ACC112 (cell line): ENCODE results near the gene MRFAP1L1.

Experiments used
- H2AFZ ChIP-seq: fragments of 200-600 bp; sonication (generic); one replicate; pipeline ENCODE4 v1.6.0; 2017; ENCODE audit warnings: antibody characterized with exemption, low read length; ENCODE audit not compliant: unreplicated experiment
- H3K27ac ChIP-seq: fragments of 200-600 bp; sonication (generic); 2 replicates; pipeline ENCODE4 v1.5.1; 2014; ENCODE audit warnings: low read depth, mild to moderate bottlenecking, antibody characterized with exemption, low read length, moderate library complexity
- H3K27me3 ChIP-seq: fragments of 200-600 bp; sonication (generic); 2 replicates; pipeline ENCODE4 v1.6.1; 2014; ENCODE audit warnings: mild to moderate bottlenecking, antibody characterized with exemption, low read length, moderate library complexity, mixed read lengths; ENCODE audit not compliant: insufficient read depth
- H3K36me3 ChIP-seq: fragments of 200-600 bp; sonication (generic); 2 replicates; pipeline ENCODE4 v1.6.1; 2016; ENCODE audit warnings: mild to moderate bottlenecking, antibody characterized with exemption, low read length, moderate library complexity, mixed read lengths; ENCODE audit not compliant: insufficient read depth
- H3K4me1 ChIP-seq: fragments of 200-600 bp; sonication (generic); one replicate; pipeline ENCODE4 v1.6.1; 2016; ENCODE audit warnings: low read length, mixed read lengths; ENCODE audit not compliant: insufficient read depth, unreplicated experiment, control insufficient read depth
- H3K4me3 ChIP-seq: fragments of 200-600 bp; sonication (generic); 2 replicates; pipeline ENCODE4 v1.5.1; 2014; ENCODE audit warnings: mild to moderate bottlenecking, low read depth, low read length
- H3K79me2 ChIP-seq: fragments of 200-600 bp; sonication (generic); one replicate; pipeline ENCODE4 v1.6.0; 2016; ENCODE audit warnings: low read length; ENCODE audit not compliant: control insufficient read depth, unreplicated experiment, insufficient read depth

MRFAP1L1 gene

GRCh38 chr4:6688879-6689505 is 20.7 kb downstream of the MRFAP1L1 start:
- Histone ChIP-seq H3K4me3 (peak overlapping the region; percentile 42), H3K79me2 (no peaks in the 10 kb centered on the region), H3K36me3 (no peaks in the 10 kb centered on the region), H3K27me3 (no peaks in the 10 kb centered on the region), H2AFZ (peak overlapping the region; percentile 96), H3K4me1 (peaks cover 23% of the 10 kb centered on the region), H3K27ac (peak overlapping the region; percentile 60)

GRCh38 chr4:6687947-6688878 is 21.5 kb downstream of the MRFAP1L1 start:
- peak overlapping the region; percentile 60 for H3K27ac ChIP-seq
- peak overlapping the region; percentile 42 for H3K4me3 ChIP-seq
- H3K27me3 ChIP-seq: no peaks in the 10 kb centered on the region
- peak overlapping the region; percentile 96 for H2AFZ ChIP-seq
- peaks cover 23% of the 10 kb centered on the region for H3K4me1 ChIP-seq
- H3K79me2 ChIP-seq: no peaks in the 10 kb centered on the region
- H3K36me3 ChIP-seq: no peaks in the 10 kb centered on the region

GRCh38 chr4:6686104-6686787 is 23.4 kb downstream of the MRFAP1L1 start:
- Histone ChIP-seq H3K4me3 (no peak overlapping the region), H3K27me3 (no peaks in the 10 kb centered on the region), H2AFZ (no peak overlapping the region), H3K36me3 (no peaks in the 10 kb centered on the region), H3K79me2 (no peaks in the 10 kb centered on the region), H3K27ac (no peak overlapping the region), H3K4me1 (peaks cover 23% of the 10 kb centered on the region)

GRCh38 chr4:6684656-6685055 is 25.0 kb downstream of the MRFAP1L1 start:
- Histone ChIP-seq H3K36me3 (no peaks in the 10 kb centered on the region), H3K4me1 (peaks cover 17% of the 10 kb centered on the region), H3K4me3 (no peak overlapping the region), H3K27me3 (no peaks in the 10 kb centered on the region), H2AFZ (no peak overlapping the region), H3K79me2 (no peaks in the 10 kb centered on the region), H3K27ac (no peak overlapping the region)

- Histone ChIP-seq H2AFZ (no peak overlapping the region), H3K79me2 (no peaks in the 10 kb centered on the region), H3K27me3 (no peaks in the 10 kb centered on the region), H3K4me1 (peaks cover 1% of the 10 kb centered on the region), H3K36me3 (no peaks in the 10 kb centered on the region), H3K4me3 (no peak overlapping the region), H3K27ac (no peak overlapping the region)
These were observed 26.6 kb downstream of the MRFAP1L1 start for GRCh38 chr4:6682862-6683590.

- no peak overlapping the region for H3K27ac ChIP-seq
These were observed 28.5 kb downstream of the MRFAP1L1 start for GRCh38 chr4:6681191-6681590.

GRCh38 chr4:6680372-6681034 is 29.2 kb downstream of the MRFAP1L1 start:
- no peaks in the 10 kb centered on the region for H3K27me3 ChIP-seq
- H3K79me2 ChIP-seq: peaks cover 18% of the 10 kb centered on the region
- no peak overlapping the region for H2AFZ ChIP-seq
- H3K36me3 ChIP-seq: peaks cover 6% of the 10 kb centered on the region; the same call in 1 of the 2 replicates
- H3K27ac ChIP-seq: no peak overlapping the region
- no peak overlapping the region for H3K4me3 ChIP-seq
- peaks cover 19% of the 10 kb centered on the region for H3K4me1 ChIP-seq

More at GRCh38 chr4:6681191-6681590, 28.5 kb downstream of the MRFAP1L1 start:
- H3K4me3 ChIP-seq: no peak overlapping the region
- H3K4me1 ChIP-seq: peaks cover 12% of the 10 kb centered on the region
- peaks cover 11% of the 10 kb centered on the region for H3K79me2 ChIP-seq
- H3K27me3 ChIP-seq: no peaks in the 10 kb centered on the region
- H3K36me3 ChIP-seq: peaks cover under 1% of the 10 kb centered on the region; the same call in 1 of the 2 replicates
- no peak overlapping the region for H2AFZ ChIP-seq

- Histone ChIP-seq H3K27me3 (no peaks in the 10 kb centered on the region), H3K4me1 (peaks cover 26% of the 10 kb centered on the region), H3K4me3 (no peak overlapping the region), H3K79me2 (peaks cover 30% of the 10 kb centered on the region), H3K36me3 (peaks cover 6% of the 10 kb centered on the region; the same call in 1 of the 2 replicates), H3K27ac (no peak overlapping the region), H2AFZ (no peak overlapping the region)
These were observed 32.7 kb downstream of the MRFAP1L1 start for GRCh38 chr4:6676722-6677558.

GRCh38 chr4:6674500-6675149 is 35.0 kb downstream of the MRFAP1L1 start:
- Histone ChIP-seq H3K79me2 (peaks cover 30% of the 10 kb centered on the region), H2AFZ (peak overlapping the region; percentile 47), H3K27ac (peak overlapping the region; percentile 51; the same call in 1 of the 2 replicates), H3K36me3 (peaks cover 6% of the 10 kb centered on the region; the same call in 1 of the 2 replicates), H3K4me3 (peak overlapping the region; percentile 94), H3K27me3 (no peaks in the 10 kb centered on the region), H3K4me1 (peaks cover 26% of the 10 kb centered on the region)
